HG02571 (cell line): Measurements from ENCODE around the gene CRYBG3.
"Not testable (repeated sequence)": the region's sequence is repeated elsewhere in the genome, so short reads cannot be mapped to it uniquely, and the experiment has no call there.

ENCODE experiments used
- ATAC-seq: cut with Tn5 transposase; IDR thresholded peaks from one replicate; pipeline ENCODE4 v1.9.1; 2021; ENCODE audit warnings: mild to moderate bottlenecking, moderate library complexity; ENCODE audit not compliant: unreplicated experiment

The CRYBG3 gene

GRCh38 chr3:97821774-97822358 lies at the start of gene CRYBG3:
Gene CRYBG3 (plus strand): TSS chr3:97822011. CDS start chr3:97822207, 196 bp downstream.
- ATAC-seq, result peak; percentile 99

DNA sequence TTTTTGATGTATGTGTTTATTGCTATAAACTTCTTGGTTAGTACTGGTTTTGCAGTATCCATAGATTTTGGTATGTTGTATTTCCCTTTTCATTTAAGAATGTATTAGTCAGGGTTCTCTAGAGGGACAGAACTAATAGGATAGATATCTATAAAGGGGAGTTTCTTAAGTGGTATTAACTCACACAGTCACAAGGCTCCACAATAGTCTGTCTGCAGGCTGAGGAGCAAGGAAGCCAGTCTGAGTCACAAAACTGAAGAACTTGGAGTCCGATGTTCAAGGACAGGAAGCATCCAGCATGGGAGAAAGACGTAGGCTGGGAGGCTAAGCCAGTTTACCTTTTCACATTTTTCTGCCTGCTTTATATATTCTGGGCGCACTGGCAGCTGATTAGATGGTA lies 48.9 kb upstream of the CRYBG3 start:
- no peak for ATAC-seq

- ATAC-seq, result no peak
These were observed 43.7 kb upstream of the CRYBG3 start for GRCh38 chr3:97778152-97778551.

DNA sequence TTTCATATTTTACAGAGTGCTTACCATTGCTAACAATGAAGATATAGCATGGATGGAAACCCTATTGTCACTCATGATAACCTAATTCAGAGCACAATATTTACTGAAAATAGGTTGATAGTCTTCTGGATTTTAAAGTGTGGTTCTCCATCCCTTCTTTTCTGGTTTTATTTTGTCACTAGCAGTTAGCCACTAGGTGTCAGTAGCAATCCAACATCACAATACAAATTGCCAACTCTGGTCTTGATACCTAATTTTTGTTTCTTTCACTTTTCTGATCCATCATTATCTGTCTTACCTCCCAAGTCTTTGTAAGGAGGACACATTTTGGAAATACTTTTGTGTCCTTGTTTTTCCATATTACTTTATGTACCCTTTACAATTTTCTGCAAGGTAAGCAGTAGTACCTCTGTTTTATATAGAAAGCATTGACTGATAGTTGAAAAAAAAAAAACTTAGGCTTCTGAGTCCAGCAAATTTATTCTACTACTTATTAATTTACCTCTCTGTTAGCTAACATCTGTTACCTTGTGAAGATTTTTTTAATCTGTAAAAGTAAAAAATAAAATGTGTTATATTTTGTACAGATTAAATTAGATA lies 28.3 kb upstream of the CRYBG3 start:
- ATAC-seq, result no peak

DNA sequence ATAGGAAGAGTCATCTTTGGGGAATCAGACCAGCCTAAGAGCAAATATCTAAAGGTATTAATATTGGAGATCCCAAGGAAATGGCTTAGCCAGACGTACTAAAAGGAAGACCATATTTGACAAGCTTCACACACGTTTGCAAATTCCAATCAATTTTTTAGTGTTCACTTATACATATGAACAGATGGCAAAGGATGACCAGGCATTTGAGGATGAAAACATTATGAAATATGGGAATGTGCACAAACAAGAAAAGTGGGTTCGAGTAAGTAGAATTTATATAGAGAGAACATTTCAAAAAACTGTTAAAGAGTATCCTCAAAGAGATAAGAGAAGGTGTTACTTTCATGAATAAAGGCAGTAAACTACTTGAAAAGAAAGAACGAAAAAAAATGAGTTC lies 25.9 kb upstream of the CRYBG3 start:
- ATAC-seq, result no peak

GRCh38 chr3:97804471-97804870 lies 17.3 kb upstream of the CRYBG3 start:
- no peak for ATAC-seq

DNA sequence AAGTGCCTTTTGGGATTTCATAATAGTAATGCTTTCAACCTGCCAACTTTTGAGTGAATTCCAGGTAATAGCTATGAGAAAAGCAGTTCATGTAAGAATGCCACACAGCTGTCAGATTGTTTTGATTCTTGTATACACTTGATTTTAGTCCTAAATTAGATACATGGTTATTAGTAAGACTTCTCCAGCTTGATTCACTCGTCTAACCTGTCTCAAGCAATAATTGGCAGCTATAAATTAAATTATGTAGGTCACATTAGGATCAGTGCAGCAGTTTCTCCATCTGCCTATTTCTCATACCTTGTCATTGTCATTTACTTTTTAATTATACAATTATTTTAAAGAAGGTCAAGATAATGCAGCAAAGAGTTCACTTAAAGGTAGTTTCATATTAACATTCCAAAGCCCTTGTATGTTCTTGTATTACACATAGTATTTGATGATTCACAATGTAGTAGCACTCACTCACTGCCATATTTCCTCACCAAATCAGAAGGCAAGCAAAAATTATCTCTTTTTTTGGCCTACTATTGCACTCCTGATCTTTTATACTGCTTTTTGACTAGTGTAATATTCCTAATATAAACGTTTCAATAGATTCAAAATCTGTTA lies 10.9 kb upstream of the CRYBG3 start:
- ATAC-seq, result no peak

DNA sequence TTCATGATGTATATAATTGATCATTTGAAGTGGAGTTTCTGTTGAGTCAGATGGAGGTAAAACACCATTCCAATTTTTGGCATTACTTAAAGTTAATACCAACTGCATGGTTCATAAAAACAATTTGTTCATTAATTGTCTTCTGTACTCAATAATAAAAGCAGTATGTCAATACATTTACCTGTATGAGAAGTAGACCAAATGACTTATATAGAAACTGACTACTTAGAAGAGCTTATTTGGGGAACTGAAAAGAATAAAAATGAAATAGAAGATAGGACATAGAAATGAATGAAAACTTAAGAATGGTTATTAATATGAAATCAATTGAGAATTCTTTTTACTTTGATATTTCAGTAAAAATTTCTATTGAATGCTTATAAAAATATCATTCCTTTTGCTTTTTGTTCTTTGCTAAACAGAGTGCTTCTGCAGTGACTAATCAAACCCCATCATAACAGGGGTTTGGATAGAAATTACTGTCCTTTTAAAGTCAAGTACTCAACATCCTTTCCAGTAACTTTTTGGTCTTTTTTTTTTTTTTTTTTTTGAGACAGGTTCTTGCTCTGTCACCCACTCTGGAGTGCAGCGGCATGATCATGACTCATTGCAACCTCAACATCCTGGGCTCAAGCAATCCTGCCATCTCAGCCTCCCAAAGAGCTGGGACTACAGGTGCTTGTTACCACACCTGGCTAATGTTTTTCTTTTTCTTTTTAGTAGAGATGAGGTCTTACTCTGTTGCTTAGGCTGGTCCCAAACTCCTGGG lies 6.5 kb upstream of the CRYBG3 start:
- ATAC-seq, result no peak

DNA sequence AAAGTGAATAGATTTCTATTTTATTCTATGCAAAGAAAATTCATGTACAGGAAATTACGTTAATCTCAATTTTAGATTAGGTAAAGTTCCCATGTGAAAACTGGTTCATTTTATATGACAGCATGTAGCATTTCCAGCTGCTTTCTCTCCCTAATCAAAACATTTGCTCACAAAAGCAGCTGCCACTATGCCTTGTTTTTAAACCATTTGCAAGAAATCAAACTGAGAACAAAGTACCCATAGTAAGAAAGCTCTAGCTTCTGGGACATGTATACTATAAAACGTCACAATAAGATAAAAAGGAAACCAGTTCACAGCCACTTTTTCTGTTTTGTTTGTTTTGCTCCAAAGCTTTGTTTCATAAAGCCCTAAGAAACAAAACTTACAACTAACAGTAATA lies 5.0 kb upstream of the CRYBG3 start:
- no peak for ATAC-seq

DNA sequence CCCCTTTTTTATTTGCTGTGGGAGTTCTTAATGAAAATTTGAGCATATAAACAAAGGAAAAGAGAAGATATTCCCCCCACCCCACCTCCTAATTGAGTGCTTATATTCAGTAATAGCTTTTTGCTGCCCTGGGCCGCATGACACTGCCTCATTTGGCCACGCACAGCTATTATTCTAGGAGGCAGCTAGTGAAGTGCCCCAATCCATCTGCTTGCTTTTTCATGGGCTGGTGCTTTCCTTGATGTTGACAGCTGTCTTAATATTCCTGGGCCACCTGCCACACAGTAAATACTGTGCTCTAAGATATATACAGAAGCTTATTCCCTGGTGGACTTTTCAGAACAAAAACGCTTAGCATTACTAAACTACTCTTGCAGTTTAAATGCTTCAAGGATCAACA lies 3.8 kb upstream of the CRYBG3 start:
- ATAC-seq, result no peak

DNA sequence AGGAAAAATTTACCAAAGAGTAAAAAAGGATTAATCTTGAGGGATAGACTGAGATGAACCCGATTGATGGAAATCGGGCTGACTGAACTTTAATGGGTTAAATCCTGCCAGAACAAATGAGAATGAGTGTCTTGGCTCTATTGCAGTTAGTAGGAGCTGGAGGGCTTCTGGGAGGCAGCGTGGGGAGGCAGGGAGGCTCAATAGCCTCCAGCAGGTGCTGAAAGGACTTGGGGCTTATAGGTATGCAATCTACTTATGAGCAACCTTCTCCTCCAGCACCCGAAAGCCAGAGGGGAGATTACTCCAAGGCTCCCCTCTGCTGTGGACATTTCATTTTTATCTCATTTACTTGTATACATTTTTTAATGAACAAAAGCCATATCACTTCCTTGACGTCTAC lies 1.0 kb upstream of the CRYBG3 start:
- ATAC-seq, result no peak

DNA sequence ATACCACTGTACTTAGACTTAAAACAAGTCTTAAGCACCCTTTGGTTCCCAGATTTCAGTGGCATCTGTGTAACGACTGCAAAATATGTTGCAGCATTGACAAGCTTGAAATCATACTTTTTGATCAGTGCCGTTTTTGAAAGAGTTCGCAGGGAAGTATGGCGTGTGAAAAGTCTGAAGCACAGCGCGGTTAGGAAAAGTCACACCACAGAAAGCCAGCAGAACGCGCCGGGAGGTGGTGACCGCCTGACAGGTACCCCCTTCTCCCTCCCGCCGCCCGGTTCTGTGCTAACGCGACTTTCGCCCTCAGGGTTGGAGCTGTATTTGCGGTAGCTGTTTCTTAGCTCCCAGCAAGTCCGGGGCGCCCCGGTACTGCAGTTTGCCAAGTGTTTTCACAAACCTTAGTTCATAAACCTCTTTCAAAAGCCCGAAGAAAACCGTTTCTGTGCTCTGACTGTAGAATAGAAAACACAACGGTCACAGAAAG lies 481 bp upstream of the CRYBG3 start:
- ATAC-seq, result peak; percentile 47

GRCh38 chr3:97822359-97822775 lies 556 bp downstream of the CRYBG3 start:
- peak; percentile 29 for ATAC-seq

GRCh38 chr3:97823046-97824004 lies 1.5 kb downstream of the CRYBG3 start:
- no peak for ATAC-seq

- ATAC-seq, result no peak
These were observed 3.3 kb downstream of the CRYBG3 start for GRCh38 chr3:97825101-97825500.

- no peak for ATAC-seq
These were observed 6.1 kb downstream of the CRYBG3 start for GRCh38 chr3:97827741-97828471.

- no peak for ATAC-seq
These were observed 7.4 kb downstream of the CRYBG3 start for GRCh38 chr3:97829198-97829597.

GRCh38 chr3:97830638-97831037 lies 8.8 kb downstream of the CRYBG3 start:
- ATAC-seq, result no peak

DNA sequence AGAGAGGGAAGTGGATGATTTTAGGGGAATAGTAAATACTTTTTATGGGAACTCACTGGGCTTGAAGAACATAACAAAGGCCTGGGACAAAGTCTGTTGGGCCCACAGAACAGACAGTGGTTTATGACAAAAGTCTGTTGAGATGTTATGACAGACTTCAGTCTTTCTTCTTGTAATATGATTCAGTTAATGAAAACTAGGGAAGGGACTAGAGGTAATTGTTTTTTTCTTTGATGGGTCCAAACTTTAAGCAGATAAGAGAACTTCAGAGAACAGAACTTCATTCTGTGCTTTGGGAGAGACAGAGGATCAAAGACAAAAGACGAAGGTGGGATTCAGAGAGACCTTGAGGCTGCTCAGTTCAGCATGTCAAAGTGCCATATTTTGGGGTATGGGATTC lies 9.3 kb downstream of the CRYBG3 start:
- ATAC-seq, result no peak

DNA sequence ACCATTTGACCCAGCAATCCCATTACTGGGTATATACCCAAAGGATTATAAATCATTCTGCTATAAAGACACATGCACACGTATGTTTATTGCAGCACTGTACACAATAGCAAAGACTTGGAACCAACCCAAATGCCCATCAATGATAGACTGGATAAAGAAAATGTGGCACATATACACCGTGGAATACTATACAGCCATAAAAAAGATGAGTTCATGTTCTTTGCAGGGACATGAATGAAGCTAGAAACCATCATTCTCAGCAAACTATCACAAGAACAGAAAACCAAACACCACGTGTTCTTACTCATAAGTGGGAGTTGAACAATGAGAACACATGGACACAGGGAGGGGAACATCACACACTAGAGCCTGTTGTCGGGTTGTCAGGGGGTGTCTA lies 11.4 kb downstream of the CRYBG3 start:
- not testable (repeated sequence) for ATAC-seq
